Stimulated activated CD4-positive, alpha-beta T cell treated with anti-CD3 and anti-CD28 coated beads, Interleukin-1b, Interleukin-23, amount 100 ng/mL, for 24 hours (primary cell): ENCODE measurements around the gene BAD.

Experiments used
- DNase-seq, 4 experiments: peaks; one replicate each; pipeline ENCODE4 v3.0.0-alpha.2; 2020; ENCODE audit warnings: low read depth in 4 of 4, low spot score in 1 of 4

Gene BAD

GRCh38 chr11:64232967-64233315 is 51.5 kb downstream of the BAD start:
- DNase-seq, result no peak

GRCh38 chr11:64232182-64232966 is 52.1 kb downstream of the BAD start:
- no peak for DNase-seq

- no peak for DNase-seq
Measured at GRCh38 chr11:64231546-64231945, 52.9 kb downstream of the BAD start.

GRCh38 chr11:64230985-64231365 is 53.5 kb downstream of the BAD start:
- DNase-seq, result no peak

GRCh38 chr11:64230171-64230984 is 54.1 kb downstream of the BAD start, which contains the start of gene DNAJC4:
Gene DNAJC4 (plus strand): TSS chr11:64230548. CDS start chr11:64230855, 307 bp downstream.
- peak; percentile 68 to 87 (median 78) for DNase-seq

GRCh38 chr11:64229744-64230170 is 54.7 kb downstream of the BAD start:
- no peak for DNase-seq

GRCh38 chr11:64229090-64229743 is 55.2 kb downstream of the BAD start:
- no peak for DNase-seq

GRCh38 chr11:64227405-64227956 is 57.0 kb downstream of the BAD start:
- no peak for DNase-seq

- peak in 1 of 4 experiments; percentile 35 for DNase-seq
Measured at GRCh38 chr11:64226507-64227051, 57.9 kb downstream of the BAD start.

GRCh38 chr11:64225608-64226506 is 58.6 kb downstream of the BAD start, which contains the start of the genes NUDT22 and TRPT1:
Gene NUDT22 (plus strand): TSS chr11:64226274. CDS start chr11:64226653, 379 bp downstream.
Gene TRPT1 (minus strand): TSS chr11:64226186. CDS start chr11:64225860, 326 bp downstream.
- DNase-seq, result peak; percentile 80 to 95 (median 93)

GRCh38 chr11:64224891-64225607 is 59.4 kb downstream of the BAD start:
- DNase-seq, result no peak

GRCh38 chr11:64224151-64224890 is 60.1 kb downstream of the BAD start:
- DNase-seq, result no peak

- no peak for DNase-seq
Measured at GRCh38 chr11:64223001-64223651, 61.3 kb downstream of the BAD start.

GRCh38 chr11:64222651-64223000 is 61.8 kb downstream of the BAD start:
- no peak for DNase-seq

GRCh38 chr11:64220798-64221197 is 63.7 kb downstream of the BAD start:
- no peak for DNase-seq

GRCh38 chr11:64220271-64220670 is 64.2 kb downstream of the BAD start:
- no peak for DNase-seq
